GM10266 (cell line): ENCODE data around the gene MAPK4.
"Not testable (repeated sequence)": the region's sequence is repeated elsewhere in the genome, so short reads cannot be mapped to it uniquely, and the experiment has no call there.

Experiments
- DNase-seq: peaks from one replicate; pipeline ENCODE4 v3.0.0; 2012; ENCODE audit errors: extremely low spot score
- TF ChIP-seq, protein P1 (sequence below): IDR thresholded peaks from 2 replicates; pipeline ENCODE4 v1.5.1; 2012; ENCODE audit warnings: mild to moderate bottlenecking, low read depth; ENCODE audit not compliant: control insufficient read depth, insufficient read depth; ENCODE audit errors: missing control alignments

Gene MAPK4

DNA sequence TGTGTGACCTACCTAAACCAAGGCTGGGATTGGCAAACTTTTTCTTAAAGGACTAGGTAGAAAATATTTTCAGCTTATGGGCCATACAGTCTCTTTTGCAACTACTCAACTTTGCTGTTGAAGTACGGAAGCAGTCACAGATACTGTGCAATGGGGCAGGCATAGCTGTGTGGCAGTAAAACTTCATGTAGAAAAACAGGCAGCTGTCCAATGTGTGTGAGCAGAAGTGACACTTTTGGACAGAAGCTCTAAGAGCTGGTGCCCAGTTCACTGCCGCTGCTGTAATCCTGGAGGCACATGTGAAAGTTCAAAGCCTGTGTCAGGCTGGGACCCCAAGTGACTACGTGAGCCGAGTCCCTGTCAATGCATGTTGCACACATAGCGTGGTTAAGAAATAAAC is 46.7 kb downstream of the MAPK4 start:
- TF ChIP-seq, protein P1, sequence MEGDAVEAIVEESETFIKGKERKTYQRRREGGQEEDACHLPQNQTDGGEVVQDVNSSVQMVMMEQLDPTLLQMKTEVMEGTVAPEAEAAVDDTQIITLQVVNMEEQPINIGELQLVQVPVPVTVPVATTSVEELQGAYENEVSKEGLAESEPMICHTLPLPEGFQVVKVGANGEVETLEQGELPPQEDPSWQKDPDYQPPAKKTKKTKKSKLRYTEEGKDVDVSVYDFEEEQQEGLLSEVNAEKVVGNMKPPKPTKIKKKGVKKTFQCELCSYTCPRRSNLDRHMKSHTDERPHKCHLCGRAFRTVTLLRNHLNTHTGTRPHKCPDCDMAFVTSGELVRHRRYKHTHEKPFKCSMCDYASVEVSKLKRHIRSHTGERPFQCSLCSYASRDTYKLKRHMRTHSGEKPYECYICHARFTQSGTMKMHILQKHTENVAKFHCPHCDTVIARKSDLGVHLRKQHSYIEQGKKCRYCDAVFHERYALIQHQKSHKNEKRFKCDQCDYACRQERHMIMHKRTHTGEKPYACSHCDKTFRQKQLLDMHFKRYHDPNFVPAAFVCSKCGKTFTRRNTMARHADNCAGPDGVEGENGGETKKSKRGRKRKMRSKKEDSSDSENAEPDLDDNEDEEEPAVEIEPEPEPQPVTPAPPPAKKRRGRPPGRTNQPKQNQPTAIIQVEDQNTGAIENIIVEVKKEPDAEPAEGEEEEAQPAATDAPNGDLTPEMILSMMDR: no peak
- DNase-seq: no peak

DNA sequence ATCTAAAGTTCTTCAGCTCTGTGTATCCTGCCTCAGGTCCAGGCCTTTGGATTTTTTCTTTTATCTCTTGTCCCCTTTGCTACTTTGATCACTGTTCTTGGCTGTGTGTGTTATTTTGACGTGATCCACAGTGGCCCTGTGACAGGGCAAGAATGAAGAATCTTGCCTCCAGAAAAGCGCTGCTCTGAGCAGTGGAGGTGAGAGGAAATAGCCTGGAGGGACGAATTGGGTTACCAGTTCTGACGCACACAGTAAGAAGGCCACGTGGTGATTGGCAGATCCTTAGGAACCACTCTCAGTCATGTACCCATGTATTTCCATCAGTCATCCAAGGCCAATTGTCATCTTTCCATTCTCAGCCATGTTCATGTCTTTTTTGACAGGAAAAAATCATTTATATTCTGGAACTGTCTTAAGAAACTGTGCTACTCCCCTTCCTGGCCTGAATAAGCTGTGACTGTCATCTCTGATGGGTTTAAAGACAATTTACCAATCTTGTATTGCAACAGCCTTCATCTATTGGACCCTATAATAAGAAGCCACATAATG is 47.6 kb downstream of the MAPK4 start:
- TF ChIP-seq, protein P1: no peak
- no peak for DNase-seq

DNA sequence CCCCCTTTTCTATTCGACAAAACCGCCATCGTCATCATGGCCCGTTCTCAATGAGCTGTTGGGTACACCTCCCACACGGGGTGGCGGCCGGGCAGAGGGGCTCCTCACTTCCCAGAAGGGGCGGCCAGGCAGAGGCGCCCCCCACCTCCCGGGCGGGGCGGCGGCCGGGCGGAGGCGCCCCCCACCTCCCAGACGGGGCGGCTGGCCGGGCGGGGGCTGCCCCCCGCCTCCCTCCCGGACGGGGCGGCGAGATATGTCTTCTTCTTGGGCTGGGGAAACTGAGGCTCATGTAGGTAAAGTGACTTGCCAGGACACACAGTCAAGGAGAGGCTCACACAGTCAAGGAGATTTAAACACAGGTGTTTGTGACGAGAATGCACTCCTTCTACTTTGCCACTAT is 49.3 kb downstream of the MAPK4 start:
- DNase-seq: not testable (repeated sequence)

DNA sequence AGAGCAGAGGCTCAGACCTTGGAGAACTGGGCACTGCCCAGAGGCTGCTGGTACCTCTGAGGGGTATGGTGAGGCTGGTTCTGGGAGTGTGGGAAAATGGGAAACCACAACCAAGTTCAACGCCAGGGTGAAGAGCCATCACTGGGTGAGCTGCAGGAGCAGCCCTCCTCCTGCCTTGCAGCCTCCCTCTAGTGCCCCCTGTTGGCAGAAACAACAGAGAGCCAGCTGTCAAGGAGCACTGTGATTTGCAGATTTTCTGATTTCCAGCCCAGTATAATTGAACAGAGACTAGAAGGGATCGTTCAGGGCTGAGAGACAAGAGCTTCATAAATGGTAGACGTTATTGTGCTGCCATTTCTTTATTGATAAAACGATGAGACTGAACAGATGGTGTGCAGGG is 50.5 kb downstream of the MAPK4 start:
- TF ChIP-seq, protein P1: peak; percentile 27
- peak; percentile 28 for DNase-seq

DNA sequence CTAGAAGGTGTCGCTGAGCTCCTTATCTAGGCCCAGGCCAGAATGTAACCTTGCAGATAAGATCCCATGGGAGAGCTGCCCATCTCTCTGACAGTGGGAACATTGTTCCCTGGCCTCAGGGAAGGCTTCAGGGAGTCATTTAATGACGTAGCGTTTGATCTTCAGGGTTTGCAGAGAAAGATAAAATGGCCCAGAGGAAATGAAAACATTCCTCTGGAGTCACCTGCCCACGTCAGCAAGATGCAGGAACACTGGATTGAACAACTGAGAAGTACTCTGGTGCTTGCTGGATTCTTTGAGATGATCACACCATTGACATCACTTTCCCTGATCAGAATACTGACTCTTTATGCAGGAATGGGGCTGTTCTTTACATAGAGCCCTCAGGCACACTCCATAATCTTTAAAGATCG is 51.6 kb downstream of the MAPK4 start:
- DNase-seq: no peak
- TF ChIP-seq, protein P1: no peak

DNA sequence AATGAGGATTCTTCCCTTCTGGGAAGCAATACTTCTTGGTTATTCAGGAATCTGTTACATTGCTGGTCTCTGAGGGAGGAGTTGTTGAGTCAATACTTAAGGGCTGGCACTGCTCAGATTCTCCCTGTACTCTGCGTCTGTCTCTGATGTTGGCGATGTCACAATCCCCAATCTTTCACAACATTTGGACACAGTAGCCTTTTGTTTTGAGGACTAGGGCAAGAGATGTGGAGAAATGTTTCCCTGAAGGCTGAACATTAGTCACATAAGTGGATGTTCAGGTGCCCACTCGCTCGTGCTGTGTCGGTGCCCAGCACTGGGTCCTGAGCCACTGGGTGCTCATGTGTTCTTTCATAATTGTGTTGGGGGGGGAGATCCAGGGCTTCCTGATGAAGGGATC is 55.0 kb downstream of the MAPK4 start:
- TF ChIP-seq, protein P1: no peak
- DNase-seq: no peak

DNA sequence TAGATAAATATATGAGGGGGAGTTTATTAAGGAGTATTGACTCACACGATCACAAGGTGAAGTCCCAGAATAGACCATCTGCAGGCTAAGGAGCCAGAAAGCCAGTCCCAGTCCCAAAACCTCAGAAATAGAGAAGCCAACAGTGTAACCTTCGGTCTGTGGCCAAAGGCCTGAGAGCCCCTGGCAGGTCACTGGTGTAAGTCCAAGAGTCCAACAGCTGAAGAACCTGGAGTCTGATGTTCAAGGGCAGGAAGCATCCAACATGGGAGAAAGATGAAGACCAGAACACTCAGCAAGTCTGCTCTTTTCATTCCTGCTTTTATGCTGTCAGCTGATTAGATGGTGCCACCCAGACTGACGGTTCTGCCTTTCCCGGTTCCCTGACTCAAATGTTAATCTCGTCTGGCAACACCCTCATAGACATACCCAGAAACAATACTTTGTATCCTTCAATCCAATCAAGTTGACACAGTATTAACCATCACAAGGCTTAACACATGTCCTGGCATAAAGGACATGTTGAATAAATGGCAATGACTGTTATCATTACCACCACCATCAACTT is 56.7 kb downstream of the MAPK4 start:
- TF ChIP-seq, protein P1: no peak
- no peak for DNase-seq

DNA sequence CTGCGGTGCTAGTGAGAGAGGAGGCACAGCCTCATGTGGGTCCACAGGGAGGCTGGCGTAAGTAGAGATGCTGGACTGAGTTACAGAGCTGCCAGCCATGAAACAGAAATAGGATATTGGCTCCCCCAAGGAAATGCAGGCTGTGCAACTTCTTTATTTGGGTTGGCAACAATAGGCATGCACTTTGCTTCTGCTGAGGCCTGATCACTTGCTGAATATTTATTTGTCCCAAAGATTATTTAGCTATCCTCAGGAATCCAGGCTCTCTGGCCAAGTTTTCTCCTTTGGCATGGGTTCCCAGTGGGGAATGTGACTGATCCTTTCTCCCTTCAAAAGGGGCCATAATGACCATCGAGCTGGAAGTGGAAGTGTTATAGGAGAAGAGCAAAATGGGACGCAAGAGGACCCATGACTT is 60.0 kb downstream of the MAPK4 start:
- TF ChIP-seq, protein P1: no peak
- DNase-seq: no peak
